Measurements from ENCODE around the gene RETREG3.

RETREG3 gene

GRCh38 chr17:42609182-42609813, at the start of gene RETREG3, which contains the start of gene TUBG1:
RETREG3 (minus strand) TSS chr17:42609374; CDS start chr17:42609324, 50 bp downstream.
TUBG1 (plus strand) TSS chr17:42609683; CDS start chr17:42609738, 55 bp downstream.
- Histone ChIP-seq H3K9me3 (ENCODE audit: low read length) (no peaks in the 10 kb centered on the region), H3K27me3 (ENCODE audit: insufficient read depth, low read length) (no peaks in the 10 kb centered on the region), H3K9ac (ENCODE audit: low read length) (peak within 1 kb of the TSS; percentile 87), H3K4me2 (ENCODE audit: low read length) (peak within 1 kb of the TSS; percentile 79), H3K4me3 (ENCODE audit: low read depth, low read length, poor library complexity, severe bottlenecking) (peak within 1 kb of the TSS; percentile 81), H3K79me2 (ENCODE audit: insufficient read depth, low read length) (peaks cover 50% of the 10 kb centered on the region), H3K36me3 (ENCODE audit: insufficient read depth, low read length) (peaks cover 26% of the 10 kb centered on the region; the same call in 1 of the 2 replicates), H3K4me1 (ENCODE audit: insufficient read depth, low read length, severe bottlenecking) (peaks cover 44% of the 10 kb centered on the region), H3K27ac (ENCODE audit: low read depth, low read length, poor library complexity, severe bottlenecking) (peak within 1 kb of the TSS; percentile 81), H3K9me2 (ENCODE audit: low read depth, low read length) (no peaks in the 10 kb centered on the region), H2AFZ (ENCODE audit: low read length) (no peak within 1 kb of the TSS), H4K20me1 (ENCODE audit: insufficient read depth, low read length) (no peaks in the 10 kb centered on the region), H3F3A (ENCODE audit: insufficient read depth, low read length) (peaks cover 8% of the 10 kb centered on the region)
- TF ChIP-seq EZH2 (IDR thresholded peaks at IDR 0.05; ENCODE audit: borderline replicate concordance, low read length) (no peak), CTCF (IDR thresholded peaks at IDR 0.05; ENCODE audit: low read length) (no peak)

- Histone ChIP-seq H3K9me2 (ENCODE audit: low read depth, low read length) (no peaks in the 10 kb centered on the region), H3K4me2 (ENCODE audit: low read length) (no peak overlapping the region; the same call in 1 of the 2 replicates), H3K4me3 (ENCODE audit: low read depth, low read length, poor library complexity, severe bottlenecking) (no peak overlapping the region), H4K20me1 (ENCODE audit: insufficient read depth, low read length) (no peaks in the 10 kb centered on the region), H3K9me3 (ENCODE audit: low read length) (no peaks in the 10 kb centered on the region), H3K27me3 (ENCODE audit: insufficient read depth, low read length) (0 out of 2 replicates have a peak, but pooled peaks cover 4% of the 10 kb centered on the region), H3K79me2 (ENCODE audit: insufficient read depth, low read length) (no peaks in the 10 kb centered on the region), H3K27ac (ENCODE audit: low read depth, low read length, poor library complexity, severe bottlenecking) (no peak overlapping the region), H3K36me3 (ENCODE audit: insufficient read depth, low read length) (no peaks in the 10 kb centered on the region; the same call in 1 of the 2 replicates), H3K4me1 (ENCODE audit: insufficient read depth, low read length, severe bottlenecking) (peaks cover 11% of the 10 kb centered on the region), H3K9ac (ENCODE audit: low read length) (no peak overlapping the region), H3F3A (ENCODE audit: insufficient read depth, low read length) (no peaks in the 10 kb centered on the region), H2AFZ (ENCODE audit: low read length) (no peak overlapping the region)
- no peak for TF ChIP-seq EZH2 (IDR thresholded peaks at IDR 0.05; ENCODE audit: borderline replicate concordance, low read length)
Measured at GRCh38 chr17:42657824-42658588, 48.8 kb upstream of the RETREG3 start.

- Histone ChIP-seq H4K20me1 (ENCODE audit: insufficient read depth, low read length) (no peaks in the 10 kb centered on the region), H3K9me3 (ENCODE audit: low read length) (no peaks in the 10 kb centered on the region), H3K36me3 (ENCODE audit: insufficient read depth, low read length) (no peaks in the 10 kb centered on the region; the same call in 1 of the 2 replicates), H3K4me3 (ENCODE audit: low read depth, low read length, poor library complexity, severe bottlenecking) (no peak overlapping the region), H3K9me2 (ENCODE audit: low read depth, low read length) (no peaks in the 10 kb centered on the region), H3K4me1 (ENCODE audit: insufficient read depth, low read length, severe bottlenecking) (peaks cover 11% of the 10 kb centered on the region), H3K27me3 (ENCODE audit: insufficient read depth, low read length) (0 out of 2 replicates have a peak, but pooled peaks cover 4% of the 10 kb centered on the region), H3K79me2 (ENCODE audit: insufficient read depth, low read length) (no peaks in the 10 kb centered on the region), H3K4me2 (ENCODE audit: low read length) (no peak overlapping the region), H3K9ac (ENCODE audit: low read length) (no peak overlapping the region), H3F3A (ENCODE audit: insufficient read depth, low read length) (no peaks in the 10 kb centered on the region), H2AFZ (ENCODE audit: low read length) (no peak overlapping the region), H3K27ac (ENCODE audit: low read depth, low read length, poor library complexity, severe bottlenecking) (no peak overlapping the region)
- TF ChIP-seq CTCF (IDR thresholded peaks at IDR 0.05; ENCODE audit: low read length) = no peak
- no peak for TF ChIP-seq EZH2 (IDR thresholded peaks at IDR 0.05; ENCODE audit: borderline replicate concordance, low read length)
Measured at GRCh38 chr17:42655528-42655927, 46.4 kb upstream of the RETREG3 start.
